HG02678 (cell line): Measurements from ENCODE around the gene FBH1.
"Not testable (repeated sequence)": the region's sequence is repeated elsewhere in the genome, so short reads cannot be mapped to it uniquely, and the experiment has no call there.

Experiments used
- ATAC-seq: cut with Tn5 transposase; IDR thresholded peaks from one replicate; pipeline ENCODE4 v1.9.1; 2021; ENCODE audit warnings: mild to moderate bottlenecking, moderate library complexity; ENCODE audit not compliant: unreplicated experiment

FBH1 gene

DNA sequence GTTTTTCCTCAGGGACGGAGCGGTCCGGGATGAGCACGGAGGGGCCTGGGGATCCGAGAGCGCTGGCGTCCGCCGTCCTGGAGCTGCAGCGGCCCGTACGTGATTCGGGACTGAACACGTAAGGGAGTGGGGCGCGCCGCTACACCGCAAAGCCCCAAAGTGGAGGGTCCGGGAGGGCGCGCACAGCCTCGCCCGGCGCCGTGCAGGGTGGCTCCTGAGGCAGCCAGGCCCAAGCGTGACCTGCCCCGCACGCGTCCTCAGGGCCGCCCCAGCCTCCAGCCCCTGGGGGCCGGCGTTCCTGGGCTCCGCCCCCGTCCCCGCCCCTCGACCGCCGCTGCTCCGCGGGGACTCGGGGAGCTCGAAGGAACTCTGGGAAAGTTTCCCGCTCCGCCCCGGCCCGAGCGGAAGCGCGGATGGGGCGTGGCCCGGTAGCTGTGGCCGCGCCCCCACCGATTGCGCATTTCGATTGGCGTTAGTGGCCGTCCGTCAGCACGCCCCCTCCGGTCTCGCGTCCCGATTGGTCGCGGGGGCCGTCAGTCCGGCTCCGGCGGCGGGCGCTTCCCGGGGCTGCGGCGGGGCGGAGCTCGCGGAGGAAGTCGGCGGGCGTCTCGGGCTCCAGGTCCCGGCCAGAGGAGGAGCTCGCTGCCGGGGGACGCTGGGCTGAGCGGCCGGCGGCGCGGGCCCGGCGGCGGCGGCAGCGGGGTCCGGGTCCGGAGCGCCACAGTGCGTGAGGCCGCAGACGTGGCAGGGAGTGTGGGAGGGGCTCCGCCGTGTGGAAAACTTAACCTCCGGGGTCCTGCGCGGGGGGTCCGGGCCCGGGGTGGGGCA is at the start of gene FBH1, which contains the start of gene ANKRD16:
Gene FBH1, plus strand, starts transcription at position 620 of the 828 bp plus-strand sequence. Its CDS starts 103 bp downstream, at position 723.
Gene ANKRD16, minus strand, starts transcription at position 270 of the 828 bp plus-strand sequence. CDS start 539 bp downstream, outside the sequence.
- peak; percentile 83 for ATAC-seq

DNA sequence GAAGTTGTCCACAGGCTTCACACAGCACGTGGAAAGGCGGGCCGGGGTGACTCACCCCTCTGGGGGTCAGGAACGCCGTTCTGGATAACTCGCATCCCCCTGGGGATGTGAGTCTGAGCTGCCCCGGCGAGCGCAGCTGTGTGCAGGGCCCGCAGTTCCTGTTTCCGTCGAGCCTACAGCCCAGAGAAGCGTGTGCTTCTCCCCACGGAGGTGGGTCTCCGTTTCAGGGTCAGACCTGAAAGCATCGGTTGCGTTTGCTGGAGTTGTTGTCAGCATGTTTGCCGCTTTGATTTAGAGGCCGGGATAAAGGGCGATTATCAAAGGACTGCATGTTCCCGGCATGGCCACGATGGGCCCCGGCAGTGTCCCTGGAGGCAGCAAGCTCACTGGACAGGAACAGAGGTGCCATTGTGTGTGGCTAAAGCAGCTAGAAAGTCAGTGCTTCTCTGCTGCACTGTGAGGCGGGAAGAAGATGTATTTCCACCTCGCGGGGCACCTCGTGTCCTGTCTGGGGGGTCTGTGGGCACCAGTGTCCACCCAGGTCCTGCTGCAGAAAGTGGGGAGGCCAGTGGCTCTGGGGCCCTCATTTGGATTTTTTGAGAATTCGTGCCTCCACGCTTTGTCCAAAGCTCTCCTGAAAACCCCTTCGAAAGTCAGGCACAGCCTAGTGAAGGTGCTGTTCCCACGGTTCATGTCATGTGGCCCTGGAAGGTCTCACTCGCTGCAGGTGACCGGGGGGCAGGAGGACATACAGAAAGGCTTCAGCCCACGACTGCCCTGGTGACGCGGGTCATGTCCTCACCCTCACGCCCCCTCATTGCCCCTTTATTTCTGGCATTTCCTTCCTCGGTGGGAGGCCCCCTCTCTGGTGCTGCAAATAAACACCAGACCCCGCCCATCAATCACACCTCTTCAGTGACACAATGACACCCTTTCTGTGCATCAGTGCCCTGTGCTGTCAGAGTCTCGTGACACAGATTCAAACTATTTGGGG is 49.4 kb upstream of the FBH1 start:
- peak; percentile 84 for ATAC-seq

DNA sequence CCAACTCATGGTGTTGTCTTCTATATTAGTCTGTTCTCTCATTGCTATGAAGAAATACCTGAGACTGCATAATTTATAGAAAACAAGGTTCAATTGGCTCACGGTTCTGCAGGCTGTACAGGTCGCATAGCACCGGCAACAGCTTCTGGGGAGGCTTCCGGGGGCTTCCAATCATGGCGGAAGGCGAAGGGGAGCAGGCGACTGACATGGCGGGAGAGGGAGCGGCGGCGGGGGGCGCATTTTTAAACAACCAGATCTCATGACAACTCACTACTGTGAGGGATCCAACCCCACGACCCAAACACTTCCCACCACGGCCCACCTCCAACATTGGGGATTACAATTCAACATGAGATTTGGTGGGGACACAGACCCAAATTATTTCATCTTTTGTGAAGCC is 48.1 kb upstream of the FBH1 start:
- ATAC-seq = no peak

DNA sequence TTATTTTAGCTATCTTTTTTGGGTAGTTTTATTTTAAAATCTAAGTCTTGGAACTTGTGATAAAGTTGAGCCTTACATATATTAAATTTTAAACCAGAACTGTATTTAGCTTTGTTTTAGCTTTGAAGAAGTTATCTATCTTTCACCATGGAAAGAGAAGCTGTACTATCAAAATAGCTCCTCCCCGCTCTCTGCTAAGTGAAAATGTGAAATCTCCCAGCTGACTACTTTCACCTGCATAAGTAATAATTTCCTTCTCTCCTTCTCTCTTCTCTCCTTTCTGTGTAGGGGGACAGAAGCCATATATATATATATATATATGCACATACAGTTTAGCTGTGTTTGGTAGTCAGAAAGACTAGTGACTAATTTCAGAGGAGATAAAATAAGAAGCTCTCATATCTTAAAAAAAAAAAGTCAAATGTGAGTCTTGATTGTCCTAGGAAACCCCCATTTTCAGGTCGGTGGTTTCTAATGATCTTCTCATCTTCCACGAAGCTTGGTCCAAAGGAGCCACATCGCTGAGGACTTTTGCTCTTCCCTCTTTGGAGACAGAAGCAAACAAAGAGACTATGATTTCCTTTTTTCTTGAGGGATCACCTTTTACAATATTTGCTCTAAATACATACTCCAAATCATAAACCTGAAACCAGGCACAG is 46.2 kb upstream of the FBH1 start:
- ATAC-seq = no peak

DNA sequence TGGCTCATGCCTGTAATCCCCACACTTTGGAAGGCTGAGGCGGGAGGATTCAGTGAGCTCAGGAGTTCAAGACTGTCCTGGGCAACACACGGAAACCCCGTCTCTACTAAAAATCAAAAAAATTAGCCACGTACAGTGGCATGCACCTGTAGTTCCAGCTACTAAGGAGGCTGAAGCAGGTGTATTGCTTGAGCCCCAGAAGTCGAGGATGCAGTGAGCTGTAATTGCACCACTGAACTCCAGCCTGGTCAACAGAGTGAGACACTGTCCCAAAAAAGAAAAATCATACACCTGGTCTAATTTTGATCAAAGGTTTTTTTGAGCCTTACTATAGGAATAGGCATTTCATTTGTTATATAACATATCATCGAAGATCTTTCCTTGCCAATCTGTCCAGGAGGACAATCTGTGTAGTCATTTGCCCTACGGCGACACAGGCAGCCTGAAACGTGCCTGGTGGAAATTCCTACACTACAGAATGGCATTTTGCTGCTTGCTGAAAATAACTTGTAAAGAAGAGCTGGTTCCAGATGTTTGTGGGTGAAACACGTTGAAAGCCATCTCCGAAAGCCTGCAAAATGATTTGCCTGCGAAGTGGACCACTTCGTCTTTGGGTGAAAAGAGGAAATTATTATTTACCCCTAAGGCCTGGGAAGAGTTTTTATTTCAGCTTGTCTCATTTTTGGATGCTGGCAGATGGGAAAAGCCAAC is 45.5 kb upstream of the FBH1 start:
- no peak for ATAC-seq

DNA sequence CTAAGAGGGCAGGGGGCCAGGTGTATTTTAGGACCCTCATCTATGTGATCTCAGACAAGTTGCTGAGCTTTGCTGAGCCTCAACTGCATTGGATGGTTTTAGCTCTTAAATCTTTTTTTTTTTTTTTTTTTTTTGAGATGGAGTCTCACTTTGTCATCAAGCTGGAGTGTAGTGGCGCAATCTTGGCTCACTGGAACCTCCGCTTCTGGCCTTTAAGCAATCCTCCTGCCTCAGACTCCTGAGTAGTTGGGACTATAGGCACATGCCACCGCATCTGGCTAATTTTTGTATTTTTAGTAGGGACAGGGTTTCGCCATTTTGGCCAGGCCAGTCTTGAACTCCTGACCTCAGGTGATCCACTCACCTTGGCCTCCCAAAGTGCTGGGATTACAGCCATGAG is 43.4 kb upstream of the FBH1 start:
- not testable (repeated sequence) for ATAC-seq

DNA sequence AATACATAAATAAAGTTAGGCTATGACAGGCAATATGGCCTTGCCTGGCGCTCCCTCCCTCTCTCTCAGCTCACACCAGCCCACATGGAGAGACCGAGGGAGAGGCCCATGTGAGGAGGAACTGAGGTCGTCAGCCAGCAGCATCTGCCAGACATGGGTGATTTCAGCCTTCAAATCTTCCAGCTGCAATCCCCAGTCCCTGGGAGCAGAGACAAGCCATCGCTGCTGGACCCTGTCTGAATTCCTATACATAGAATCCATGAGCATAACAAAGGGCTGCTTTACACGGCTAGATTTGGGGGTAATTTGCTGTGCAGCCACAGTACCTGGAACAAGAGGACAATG is 35.9 kb upstream of the FBH1 start:
- ATAC-seq = no peak

DNA sequence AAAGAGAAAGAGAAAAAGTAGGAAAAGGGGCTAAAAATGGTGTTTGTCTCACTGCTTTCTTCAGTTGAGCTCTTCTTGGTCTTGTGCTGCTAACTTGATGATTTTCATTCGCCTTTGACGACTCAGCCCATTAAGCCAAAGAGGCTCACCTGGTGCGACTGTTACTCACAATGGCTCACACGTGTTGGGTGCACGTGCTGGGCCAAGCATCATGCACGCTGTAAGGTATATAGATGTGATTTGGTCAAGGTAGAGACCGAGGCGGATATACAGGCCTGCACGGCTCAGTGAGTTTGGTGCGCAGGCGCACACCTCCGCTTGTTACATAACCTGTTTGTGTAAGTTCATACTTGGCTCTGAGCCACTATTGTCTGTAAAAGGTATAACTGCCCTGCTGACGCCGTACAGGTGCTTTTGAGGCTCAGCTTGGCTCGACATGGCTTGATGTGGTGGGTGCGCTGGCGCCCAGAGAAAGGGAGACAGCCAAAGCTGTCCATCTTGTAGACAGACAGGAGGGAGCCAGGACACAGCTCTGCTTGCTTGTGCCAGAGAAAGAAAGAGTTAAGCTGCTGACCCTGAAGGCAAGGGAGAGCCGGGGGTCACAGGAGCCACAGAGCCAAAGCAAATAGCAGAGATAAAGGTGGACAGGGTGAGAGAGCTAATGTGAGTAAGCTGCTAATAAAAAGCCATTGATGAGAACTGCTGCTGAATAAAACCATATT is 33.9 kb upstream of the FBH1 start:
- ATAC-seq = no peak

DNA sequence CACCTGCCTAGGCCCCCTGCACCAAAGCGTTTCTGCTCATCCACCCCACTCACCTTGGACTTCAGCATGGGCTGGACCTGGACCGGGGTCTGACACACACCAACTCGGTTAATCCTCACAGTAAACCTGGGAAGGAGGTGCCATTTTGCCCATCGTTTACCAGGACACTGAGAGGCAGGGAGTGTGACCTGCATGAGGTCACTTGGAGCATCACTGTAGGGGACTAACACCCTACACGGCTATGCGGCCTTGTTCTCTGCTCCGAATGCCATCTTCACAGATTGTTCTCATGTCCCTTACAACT is 33.4 kb upstream of the FBH1 start:
- ATAC-seq = no peak

DNA sequence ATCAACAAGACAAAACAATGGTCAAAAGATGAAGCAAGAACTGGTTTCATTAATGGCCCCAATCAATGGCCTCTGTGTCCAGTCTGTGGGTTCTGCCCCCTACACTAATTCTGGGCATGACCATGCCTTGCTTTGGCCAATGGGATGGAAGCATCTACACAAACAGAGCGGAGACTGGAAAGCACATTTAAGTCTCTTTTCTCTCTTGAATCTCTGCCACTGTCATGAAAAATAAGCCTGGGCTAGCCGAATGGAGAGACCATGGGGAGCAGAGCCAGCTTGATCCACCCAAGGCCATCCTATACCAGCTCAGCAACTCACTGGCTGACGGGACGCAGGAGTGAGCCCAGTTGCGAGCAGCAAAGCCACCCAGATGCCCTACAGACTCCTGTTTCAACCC is 31.2 kb upstream of the FBH1 start:
- no peak for ATAC-seq

DNA sequence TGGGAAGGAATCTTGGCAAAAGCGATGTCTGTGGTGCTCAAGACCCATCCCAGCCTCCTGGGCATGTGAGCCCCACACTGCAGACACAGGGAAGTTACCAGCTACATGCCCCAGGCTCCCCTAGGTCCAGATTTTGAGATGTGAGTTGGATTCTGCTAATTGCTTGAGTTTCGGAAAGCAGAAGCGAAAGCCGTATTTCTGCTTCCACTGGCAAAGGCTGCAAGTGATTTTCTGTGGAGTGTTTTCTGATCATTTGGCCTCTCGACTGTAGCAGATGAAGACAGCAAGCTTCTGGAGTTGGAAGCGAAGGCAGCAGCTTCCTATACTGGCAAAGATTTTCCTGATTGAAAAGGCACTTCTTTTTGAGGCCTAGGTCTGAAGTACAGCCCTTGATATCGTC is 30.0 kb upstream of the FBH1 start:
- no peak for ATAC-seq

DNA sequence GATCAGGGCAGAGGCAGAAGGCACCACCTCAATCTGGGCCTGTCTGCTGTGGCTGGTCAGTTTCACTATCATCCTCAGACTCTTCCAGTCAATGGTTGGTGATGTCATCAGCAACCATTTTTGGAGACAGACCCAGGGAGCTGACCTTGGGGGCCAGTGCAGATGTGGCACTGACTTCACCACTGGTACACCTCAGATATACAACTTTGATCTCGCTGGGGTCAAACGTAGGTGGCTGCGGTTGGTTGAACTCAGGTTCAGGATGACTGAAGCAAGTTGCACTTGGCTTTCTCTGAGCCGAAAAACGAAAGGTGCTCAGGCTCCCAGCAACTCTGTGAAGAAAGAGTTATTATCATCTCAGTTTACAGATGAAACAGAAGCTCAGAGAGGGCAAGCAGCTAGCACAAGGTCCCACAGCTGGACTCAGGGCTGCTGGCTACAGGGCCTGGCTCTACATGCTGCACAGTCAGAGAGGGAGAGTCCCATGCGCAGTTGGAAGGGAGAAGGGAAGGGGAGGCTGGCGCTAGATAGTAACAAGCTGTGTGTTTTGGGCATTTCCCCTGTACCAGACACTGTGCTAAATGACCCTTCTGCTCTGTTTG is 27.6 kb upstream of the FBH1 start:
- ATAC-seq = peak; percentile 95

DNA sequence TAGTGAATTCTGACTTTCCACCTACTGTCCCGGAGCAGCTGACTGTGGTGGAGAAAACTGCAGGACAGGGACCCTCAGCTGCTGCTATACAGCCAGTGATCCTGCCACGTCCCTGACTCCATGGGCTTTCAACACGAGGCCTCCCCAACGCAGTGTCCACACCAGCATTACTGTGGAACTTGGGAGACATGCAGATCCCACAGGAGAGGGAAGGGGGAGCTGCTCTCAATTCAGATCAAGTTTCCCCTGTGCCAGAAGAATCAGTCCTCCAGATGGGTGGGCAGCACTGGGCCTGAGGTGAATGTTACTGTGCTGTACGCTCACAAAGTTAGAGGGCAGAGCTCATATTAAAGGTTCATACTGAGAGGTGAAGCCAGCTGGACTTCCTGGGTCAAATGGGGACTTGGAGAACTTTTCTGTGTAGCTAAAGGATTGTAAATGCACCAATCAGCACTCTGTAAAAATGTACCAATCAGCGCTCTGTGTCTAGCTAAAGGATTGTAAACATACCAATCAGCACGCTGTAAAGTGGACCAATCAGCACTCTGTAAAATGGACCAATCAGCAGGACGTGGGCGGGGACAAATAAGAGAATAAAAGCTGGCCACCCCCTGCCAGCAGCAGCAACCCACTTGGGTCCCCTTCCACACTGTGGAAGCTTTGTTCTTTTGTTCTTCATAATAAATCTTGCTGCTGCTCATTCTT is 26.9 kb upstream of the FBH1 start:
- ATAC-seq = not testable (repeated sequence)

DNA sequence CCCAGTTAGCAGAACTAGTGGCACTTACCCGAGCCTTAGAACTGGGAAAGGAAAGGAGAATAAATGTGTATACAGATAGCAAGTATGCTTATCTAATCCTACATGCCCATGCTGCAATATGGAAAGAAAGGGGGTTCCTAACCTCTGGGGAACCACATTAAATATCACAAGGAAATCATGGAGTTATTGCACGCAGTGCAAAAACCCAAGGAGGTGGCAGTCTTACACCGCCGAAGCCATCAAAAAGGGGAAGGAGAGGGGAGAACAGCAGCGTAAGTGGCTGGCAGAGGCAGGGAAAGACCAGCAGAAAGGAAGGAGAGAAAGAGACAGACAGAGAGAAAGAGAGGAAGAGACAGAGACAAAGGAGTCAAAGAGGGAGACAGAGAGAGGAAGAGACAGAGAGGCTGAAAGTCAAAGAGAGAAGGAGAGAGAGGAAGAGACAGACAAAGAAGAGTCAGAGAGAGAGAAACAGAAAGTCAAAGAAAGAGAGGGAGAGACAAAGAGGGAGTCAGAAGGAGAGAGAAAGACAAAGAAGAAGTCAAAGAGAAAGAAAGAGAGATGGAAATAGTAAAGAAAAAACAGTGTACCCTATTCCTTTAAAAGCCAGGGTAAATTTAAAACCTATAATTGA is 23.5 kb upstream of the FBH1 start:
- ATAC-seq = not testable (repeated sequence)

DNA sequence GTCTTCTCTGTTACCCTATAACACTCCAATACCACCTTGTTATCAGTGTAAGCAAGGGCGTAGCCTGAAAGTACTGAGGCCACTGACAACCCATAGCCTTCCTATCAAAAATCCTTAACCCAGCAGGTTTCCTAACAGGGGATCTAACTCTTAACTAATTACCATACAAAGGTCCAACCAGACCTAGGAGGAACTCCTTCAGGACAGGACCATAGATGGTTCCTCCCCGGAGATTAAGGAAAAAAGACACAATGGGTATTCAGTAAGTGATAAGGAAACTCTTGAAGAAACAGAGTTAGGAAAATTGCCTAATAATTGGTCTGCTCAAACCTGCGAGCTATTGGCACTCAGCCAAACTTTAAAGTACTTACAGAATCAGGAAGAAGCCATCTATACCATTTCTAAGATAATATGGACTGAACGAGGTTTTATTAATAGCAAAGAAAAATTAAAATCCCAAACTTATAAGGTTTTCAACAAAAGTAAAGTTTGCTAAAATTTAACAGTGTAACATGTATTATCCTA is 22.9 kb upstream of the FBH1 start:
- not testable (repeated sequence) for ATAC-seq

DNA sequence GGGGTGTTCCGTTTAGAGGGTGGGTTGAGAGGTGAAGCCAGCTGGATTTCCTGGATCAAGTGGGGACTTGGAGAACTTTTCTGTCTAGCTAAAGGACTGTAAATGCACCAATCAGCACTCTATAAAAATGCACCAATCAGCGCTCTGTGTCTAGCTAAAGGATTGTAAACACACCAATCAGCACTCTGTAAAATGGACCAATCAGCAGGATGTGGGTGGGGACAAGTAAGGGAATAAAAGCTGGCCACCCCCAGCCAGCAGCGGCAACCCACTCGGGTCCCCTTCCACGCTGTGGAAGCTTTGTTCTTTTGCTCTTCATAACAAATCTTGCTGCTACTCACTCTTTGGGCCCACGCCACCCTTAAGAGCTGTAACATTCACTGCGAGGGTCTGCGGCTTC is 21.7 kb upstream of the FBH1 start:
- not testable (repeated sequence) for ATAC-seq

DNA sequence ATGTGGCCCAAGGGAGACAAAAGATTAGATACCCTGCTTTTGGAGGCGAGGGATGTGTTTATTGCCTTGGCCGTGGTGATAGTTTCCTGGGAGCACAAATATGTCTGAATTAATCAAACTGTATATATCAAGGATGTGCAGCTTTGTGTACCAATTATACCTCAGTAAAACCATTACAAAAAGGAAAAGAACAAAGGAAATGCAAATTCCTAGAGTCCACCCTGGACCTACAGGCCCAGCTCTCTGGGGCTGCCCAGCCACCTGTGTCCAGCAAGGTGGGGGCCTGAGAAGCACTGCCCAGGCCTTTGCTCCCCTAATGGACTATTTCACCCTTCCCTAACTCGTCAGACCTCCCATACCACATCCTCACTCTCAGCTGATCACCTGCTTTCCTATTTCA is 20.9 kb upstream of the FBH1 start:
- no peak for ATAC-seq

DNA sequence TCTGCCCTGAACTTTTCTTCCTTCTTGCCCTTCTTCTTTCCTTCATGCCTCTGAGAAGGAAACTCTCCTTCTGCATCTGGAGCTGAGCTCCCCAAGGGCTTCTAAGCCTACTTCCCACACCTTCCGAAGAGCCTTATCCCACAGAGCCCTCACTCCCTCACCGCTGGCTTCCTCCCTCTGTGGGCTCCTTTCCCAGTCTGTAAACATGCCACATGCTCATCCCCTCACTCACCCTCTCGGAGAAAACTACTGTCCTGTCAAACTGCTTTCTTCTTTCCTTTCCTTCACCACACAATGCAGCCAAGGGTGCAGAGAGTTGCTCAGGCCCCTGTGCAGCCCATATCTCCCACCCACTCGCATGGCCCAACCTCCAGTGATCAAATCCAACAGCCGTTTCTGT is 18.4 kb upstream of the FBH1 start:
- no peak for ATAC-seq
